Epidermal melanocyte (primary cell): ENCODE results near the gene GCLM.

ENCODE experiments used
- DNase-seq: peaks from one replicate; pipeline ENCODE4 v3.0.0; 2011; ENCODE audit warnings: low spot score; ENCODE audit not compliant: insufficient read length

Gene GCLM

DNA sequence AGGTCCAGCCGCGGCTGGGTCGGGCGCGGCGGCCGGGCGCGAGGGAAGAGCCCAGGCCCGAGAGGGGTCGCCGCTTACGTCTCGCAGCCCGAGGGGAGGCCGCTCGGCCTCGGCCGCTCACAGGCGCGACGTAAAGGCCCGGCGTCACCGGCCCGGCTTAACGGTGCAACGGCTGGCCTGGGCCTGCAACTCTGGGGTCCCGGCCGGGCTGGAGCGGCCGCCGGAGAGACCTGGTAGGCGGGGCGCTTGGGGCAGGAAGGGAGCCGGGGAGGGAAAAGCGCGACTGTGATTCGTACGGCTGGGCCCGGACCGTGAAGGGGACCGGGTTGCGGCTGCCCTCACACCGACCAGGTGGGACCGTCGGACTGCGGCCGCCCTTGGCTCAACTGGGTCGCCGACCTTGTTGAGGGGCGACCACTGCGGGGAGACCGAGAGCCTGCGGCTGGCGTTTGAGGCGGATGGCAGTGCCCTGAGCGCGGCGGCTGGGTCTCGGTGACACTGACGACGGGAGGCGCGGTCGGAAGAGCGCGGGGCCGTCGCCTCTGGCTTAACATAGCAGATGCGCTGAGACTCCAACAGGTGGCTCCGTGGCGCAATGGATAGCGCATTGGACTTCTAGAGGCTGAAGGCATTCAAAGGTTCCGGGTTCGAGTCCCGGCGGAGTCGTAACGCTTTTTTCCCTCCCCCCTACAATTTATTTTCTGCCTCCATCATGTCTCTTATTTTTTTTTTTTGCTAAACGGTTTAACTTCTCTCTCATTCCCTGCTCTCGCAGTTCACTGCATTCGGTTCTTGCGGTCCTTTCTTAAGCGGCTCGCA is 62.0 kb downstream of the GCLM start:
- DNase-seq = peak; percentile 75

DNA sequence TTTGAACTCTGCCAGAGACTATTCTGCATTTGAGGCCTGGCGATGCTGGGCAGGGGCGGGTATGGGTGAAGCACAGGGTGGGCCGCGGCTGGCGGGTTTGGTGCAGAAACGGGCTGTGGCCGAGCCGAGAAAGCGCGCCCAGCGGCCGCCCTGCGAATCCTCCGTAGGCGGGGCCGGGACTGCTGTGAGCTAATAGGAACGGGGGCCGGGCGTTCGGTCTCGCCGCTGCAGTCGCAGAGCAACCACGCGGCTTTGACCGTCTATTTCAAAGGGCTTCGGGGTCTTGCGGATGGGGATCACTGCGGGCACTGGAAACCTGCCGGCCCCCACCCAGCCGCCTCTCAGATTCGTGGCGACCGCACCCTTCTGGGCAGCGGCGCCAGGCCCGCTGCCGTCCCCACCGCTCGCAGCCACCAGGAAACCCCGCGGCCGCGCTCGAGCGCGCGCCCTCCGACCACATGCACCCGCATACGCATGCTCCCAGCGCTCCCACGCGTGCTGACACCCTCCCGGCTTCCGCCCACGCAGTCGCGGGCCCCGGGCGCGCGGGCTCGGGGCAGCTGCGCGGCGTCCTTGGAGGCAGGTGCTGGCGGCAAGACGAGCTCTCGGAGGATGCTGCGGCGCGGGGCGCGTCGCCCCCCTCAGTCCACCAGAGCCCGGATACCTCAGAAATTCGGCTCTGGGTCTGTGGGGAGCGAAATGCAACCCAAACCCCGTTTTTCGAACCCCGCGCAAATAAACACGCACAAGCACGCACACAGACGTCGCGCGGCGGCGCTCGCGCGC is 62.8 kb downstream of the GCLM start:
- DNase-seq = peak; percentile 80

DNA sequence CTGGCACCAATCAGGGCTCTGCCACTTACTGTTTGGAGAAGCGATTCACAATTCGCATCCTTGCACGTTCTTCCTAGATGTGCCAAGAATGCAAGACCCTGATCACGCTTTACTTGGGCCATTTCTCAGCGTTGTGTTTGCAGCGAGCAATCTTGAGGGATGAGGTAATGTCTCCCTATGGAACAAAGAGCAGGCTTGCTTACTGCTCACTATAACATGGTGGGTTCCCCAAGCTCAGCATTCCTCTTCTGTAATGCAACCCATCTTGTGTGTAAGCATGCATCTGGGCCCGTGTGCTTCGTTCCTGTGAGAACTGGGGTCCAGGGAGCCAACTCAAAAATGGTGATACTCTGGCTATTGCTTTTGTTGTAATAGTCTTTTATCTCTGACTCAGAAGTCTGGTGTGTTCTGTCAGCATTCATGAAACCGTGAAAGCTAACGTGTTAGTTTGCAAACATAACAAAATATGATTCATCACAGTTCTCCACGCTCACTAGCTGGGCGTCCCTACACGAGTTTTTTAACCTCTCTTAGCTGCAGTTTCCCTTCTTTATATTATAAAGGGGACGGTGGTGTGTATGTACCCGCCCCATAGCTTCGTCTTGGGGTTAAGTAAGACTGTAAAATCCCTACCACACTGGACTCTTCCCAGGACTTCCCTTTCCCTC is 63.6 kb downstream of the GCLM start:
- DNase-seq = no peak

DNA sequence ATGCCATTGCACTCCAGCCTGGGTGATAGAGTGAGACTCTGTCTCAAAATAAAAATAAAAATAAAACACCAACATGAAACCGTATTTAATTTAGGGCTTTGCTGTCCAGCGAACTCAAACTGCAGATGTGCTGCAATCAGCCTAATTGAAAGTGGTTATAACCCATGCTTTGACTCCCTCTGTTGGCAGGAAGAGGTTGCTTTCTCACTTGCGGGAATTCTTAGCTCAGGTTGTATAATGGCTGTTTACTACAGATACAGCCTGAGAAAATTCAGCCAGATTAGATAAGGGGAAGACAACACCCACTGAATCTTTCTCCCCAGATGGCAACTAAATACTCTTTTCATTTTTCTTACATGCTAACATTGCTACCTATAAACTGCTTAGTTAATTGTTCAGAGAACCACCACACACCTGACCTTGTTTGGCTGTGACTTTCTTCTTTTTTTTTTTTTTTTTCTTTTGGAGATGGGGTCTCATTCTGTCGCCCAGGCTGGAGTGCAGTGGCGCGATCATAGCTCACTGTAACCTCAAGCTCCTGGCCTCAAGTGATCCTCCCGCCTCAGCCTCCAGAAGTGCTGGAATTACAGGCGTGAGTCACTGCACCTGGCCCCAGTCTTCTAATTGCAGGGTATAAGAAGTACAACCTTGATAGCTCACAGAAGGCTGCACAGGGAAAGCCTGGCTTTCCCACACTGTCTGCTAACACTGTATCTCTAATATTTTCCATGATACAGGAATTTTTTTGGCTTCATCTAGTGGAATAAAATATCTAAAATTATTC is 64.8 kb downstream of the GCLM start:
- peak; percentile 72 for DNase-seq

DNA sequence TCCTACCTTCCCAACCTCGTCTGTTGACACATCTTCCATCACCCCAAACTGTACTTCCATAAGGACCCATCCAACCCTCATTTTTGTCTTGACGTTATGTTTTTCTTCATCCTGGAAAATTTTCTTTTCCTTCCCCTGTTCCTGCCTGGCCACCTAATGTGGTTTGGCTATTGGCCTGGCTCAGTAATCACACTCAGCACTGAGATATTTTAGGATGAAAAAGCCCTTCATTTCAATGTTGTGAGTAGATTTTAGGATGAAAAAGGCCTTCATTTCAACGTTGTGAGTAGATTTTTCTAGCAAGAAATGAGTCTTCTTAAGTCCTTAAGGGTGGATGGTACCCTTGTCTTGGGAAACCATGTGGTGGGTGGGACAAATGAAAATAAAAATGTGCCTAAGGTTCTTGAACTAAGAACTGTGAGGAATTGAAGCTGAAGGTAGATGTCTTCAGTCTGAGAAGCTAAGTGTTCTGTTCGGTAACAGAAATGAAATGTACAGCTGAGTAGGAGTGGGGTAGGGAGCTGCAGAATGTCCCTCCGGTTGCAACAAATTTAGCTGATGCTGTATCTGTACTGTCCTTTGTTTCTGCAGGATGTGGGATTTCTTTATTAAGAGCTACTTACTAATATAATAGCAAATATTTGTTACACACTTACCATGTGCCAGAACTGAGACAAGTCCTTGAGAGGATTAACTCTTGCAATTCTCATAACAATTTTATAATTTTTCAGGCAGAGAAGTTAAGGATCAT is 66.3 kb downstream of the GCLM start:
- DNase-seq = no peak

DNA sequence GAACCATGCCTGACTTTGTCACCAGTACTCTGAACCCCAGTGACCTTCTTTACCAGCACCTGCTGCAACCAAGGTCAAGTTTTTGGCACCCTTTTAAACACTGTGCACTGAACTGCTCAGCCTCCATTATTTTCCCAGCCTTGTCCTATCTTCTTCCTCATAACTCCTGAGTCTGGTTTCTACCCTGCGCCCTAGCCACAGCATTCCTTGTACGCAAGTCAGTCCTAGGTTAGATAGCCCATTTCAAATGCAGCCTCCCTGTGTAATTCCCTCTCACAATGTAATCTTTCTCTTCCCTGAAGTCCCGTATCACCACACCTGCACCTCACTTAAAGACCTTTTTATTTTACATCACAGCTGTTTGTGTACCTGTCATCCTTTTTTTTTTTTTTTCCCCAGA is 67.5 kb downstream of the GCLM start:
- no peak for DNase-seq

DNA sequence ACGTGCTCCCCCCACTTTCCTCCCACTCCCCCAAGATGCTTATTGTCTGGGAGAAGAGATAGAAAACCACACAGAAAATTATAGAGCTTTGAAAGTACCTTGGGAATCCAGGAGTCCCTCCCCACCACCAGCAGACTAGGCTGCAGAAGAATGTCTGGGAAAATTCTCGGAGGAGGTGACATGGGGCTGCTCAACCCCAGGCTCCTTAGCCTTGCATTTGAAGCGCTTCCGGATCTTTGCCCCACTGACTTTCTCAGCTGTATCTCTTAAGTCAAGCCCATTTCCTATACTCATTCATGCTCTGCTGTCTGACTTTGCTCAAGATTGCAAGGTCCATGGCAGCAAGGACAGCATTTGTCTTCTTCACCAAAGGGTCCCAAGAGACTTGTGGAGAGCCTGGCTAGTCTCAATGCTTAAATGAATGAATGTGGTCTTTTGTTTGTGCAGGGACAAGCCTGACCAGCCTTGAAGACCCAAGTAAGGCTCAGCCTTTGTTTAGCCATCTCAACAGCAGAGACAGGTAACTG is 68.2 kb downstream of the GCLM start:
- DNase-seq = no peak

DNA sequence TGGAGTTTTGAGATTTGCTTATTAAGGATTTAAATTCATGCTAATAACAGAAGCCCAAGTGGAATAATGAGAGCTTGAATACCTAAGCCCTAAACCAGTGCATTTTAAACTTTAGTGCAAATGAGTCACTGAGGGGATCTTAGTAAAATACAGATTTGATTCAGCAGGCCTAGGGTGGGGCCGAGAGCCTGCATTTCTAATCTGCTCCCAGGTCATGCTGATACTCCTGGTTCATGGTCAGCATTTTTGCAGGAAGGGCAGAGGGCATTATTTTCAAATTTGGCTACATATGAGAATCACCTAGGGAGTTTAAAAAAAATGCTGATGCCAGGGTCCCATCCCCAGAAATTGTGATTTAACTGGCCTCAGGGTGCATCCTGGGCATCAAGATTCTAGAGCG is 69.5 kb downstream of the GCLM start:
- DNase-seq = no peak

DNA sequence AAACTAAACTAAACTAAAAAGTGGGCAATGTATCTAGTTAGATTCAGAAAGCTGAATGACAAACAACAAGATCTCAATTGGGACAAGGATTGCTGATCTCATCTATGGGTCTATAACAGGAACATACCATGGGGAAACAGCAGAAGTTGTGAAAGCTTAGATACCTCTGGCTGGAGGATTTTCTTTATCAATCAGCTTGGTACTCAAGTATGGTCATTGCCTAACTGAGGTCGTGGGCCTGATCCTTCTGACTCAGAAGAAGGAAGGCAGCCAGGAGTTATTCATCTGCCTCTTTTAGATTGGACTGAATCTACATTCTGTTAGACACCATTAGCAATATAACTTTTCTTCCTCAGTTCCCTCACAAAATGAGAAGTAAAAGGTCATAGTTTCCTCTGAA is 69.9 kb downstream of the GCLM start:
- no peak for DNase-seq

DNA sequence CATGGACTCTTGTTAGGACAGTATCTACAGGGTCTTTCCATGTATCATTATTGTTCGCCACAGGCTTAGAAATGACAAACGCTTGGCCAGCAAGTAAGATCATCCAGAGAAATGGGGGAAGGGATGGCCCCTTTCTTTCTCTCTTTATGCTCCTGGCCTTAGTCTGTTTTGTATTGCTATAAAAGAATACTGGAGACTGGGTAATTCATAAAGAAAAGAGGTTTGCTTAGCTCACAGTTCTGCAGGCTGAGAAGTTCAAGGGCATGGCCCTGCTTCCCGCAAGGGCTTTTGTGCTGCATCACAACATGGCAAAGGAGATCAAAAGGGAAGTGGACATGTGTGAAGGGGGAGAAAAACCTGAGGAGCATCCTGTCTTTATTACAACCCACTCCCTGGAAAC is 71.3 kb downstream of the GCLM start:
- no peak for DNase-seq
